Right cardiac atrium (tissue), 5 donors: ENCODE measurements around the gene ZFYVE28. TPM values are rescaled to one million over a fixed set of nuclear protein-coding genes. Genes with fewer than 3 reads are reported as not detected.

Source experiments
- ATAC-seq, 2 donors: fragments of 200-7000 bp; cut with Tn5 transposase; one replicate each; pipeline versions ENCODE4 v1.8.0 to v1.9.1; 2020; ENCODE audit warnings: moderate library complexity in 2 of 2, mild to moderate bottlenecking in 1 of 2
- DNase-seq, 3 donors: peaks; one replicate each; pipeline ENCODE4 v3.0.0-alpha.2; 2020
- H3K27ac ChIP-seq: one replicate; pipeline ENCODE4 v1.5.1; 2013; ENCODE audit warnings: mild to moderate bottlenecking, low read length, control low read depth, moderate library complexity
- H3K27me3 ChIP-seq: one replicate; pipeline ENCODE4 v1.6.1; 2013; ENCODE audit not compliant: control insufficient read depth, insufficient read depth
- H3K4me1 ChIP-seq: one replicate; pipeline ENCODE4 v1.6.1; 2013; ENCODE audit warnings: low read length; ENCODE audit not compliant: control insufficient read depth, insufficient read depth
- H3K4me3 ChIP-seq: one replicate; pipeline ENCODE4 v1.5.1; 2013; ENCODE audit warnings: low read length, control low read depth
- H3K9me3 ChIP-seq: one replicate; pipeline ENCODE4 v1.6.1; 2013; ENCODE audit warnings: low read length; ENCODE audit not compliant: control insufficient read depth
- WGBS: extraction: QIAGEN DNeasy Blood & Tissue Kit; methylation state at CpG from one replicate; pipeline ENCODE4 v1.1.7; 2013; 5-methylcytosine and 5-hydroxymethylcytosine counted together
- intact Hi-C, 4 donors: fragments of 100-400 bp; cut with DNase I; formaldehyde crosslinking; loops; one replicate each; pipeline versions ENCODE4 v1.11.0 to v1.14.0; 2022 to 2023
- polyA plus RNA-seq: library from polyadenylated mRNA; stranded (reverse); fragments of 200-250 nt; gene quantifications from one replicate; pipeline ENCODE4 v1.2.3, GENCODE V29; 2013
- total RNA-seq, 4 donors: library from RNA; stranded (reverse); fragmentation: NEBNext Ultra II Directional; extraction: Animal tissue kit (Norgen Biotek cat#: 25700); gene quantifications; one replicate each; pipeline ENCODE4 v1.2.1, GENCODE V29; 2021
- donor health status: healthy with polysubstance abuse.
- donor health status: DM: no; HTN: yes; CAD: no.
- donor health status: DM: no; HTN: no; CAD: no.
- donor health status: DM: no; HTN: yes; CAD: no; lungs with severe emphysema.
- donor health status: DM: yes; HTN: yes; CAD: no.

ZFYVE28 gene
- total and polyA plus RNA-seq, 5 donors, result 3.5 to 5.9 (median 5.1) TPM

GRCh38 chr4:2268357-2269205 is 149.9 kb downstream of the ZFYVE28 start:
- no peak overlapping the region for H3K4me3 ChIP-seq

GRCh38 chr4:2267841-2268240 is 150.6 kb downstream of the ZFYVE28 start:
- WGBS, result 87% methylated on average over 12 of the region's 12 CpGs
- Histone ChIP-seq H3K27me3 (no peaks in the 10 kb centered on the region), H3K4me3 (no peak overlapping the region), H3K4me1 (peaks cover 2% of the 10 kb centered on the region), H3K9me3 (no peaks in the 10 kb centered on the region), H3K27ac (no peak overlapping the region)
- DNase-seq, result peak in 1 of 3 donors; percentile 45
- intact Hi-C loops, result no loop called here
- no peak for ATAC-seq

More at GRCh38 chr4:2268357-2269205, 149.9 kb downstream of the ZFYVE28 start:
- no peak overlapping the region for H3K27ac ChIP-seq
- H3K27me3 ChIP-seq, result no peaks in the 10 kb centered on the region
- peaks cover 2% of the 10 kb centered on the region for H3K4me1 ChIP-seq
- ATAC-seq (no peak), DNase-seq (peak in 2 of 3 donors; percentile 11 to 52)
- intact Hi-C loops, result no loop called here
- WGBS, result 80% methylated on average over 22 of the region's 22 CpGs
- H3K9me3 ChIP-seq, result no peaks in the 10 kb centered on the region

GRCh38 chr4:2267320-2267811 is 151.1 kb downstream of the ZFYVE28 start:
- peak in 1 of 3 donors; percentile 51 for DNase-seq
- H3K27ac ChIP-seq, result no peak overlapping the region

GRCh38 chr4:2266821-2267220 is 151.6 kb downstream of the ZFYVE28 start:
- WGBS, result 90% methylated on average over 5 of the region's 5 CpGs
- no peak overlapping the region for H3K27ac ChIP-seq
- intact Hi-C loops, result no loop called here

More at GRCh38 chr4:2267320-2267811, 151.1 kb downstream of the ZFYVE28 start:
- no peaks in the 10 kb centered on the region for H3K9me3 ChIP-seq
- WGBS, result 83% methylated on average over 18 of the region's 18 CpGs
- H3K4me1 ChIP-seq, result peaks cover 2% of the 10 kb centered on the region
- no peak for ATAC-seq
- H3K27me3 ChIP-seq, result no peaks in the 10 kb centered on the region
- intact Hi-C loops, result no loop called here
- no peak overlapping the region for H3K4me3 ChIP-seq

GRCh38 chr4:2266181-2266580 is 152.3 kb downstream of the ZFYVE28 start:
- intact Hi-C loops, result no loop called here
- Histone ChIP-seq H3K9me3 (no peaks in the 10 kb centered on the region), H3K27me3 (no peaks in the 10 kb centered on the region), H3K27ac (peak overlapping the region; percentile 18), H3K4me3 (no peak overlapping the region), H3K4me1 (peaks cover 2% of the 10 kb centered on the region)
- WGBS, result 18% methylated on average over 8 of the region's 8 CpGs
- DNase-seq, result peak; percentile 80 to 93 (median 91)
- peak; percentile 13 to 47 for ATAC-seq

More at GRCh38 chr4:2266821-2267220, 151.6 kb downstream of the ZFYVE28 start:
- Histone ChIP-seq H3K9me3 (no peaks in the 10 kb centered on the region), H3K27me3 (no peaks in the 10 kb centered on the region), H3K4me1 (peaks cover 2% of the 10 kb centered on the region), H3K4me3 (no peak overlapping the region)
- ATAC-seq (no peak), DNase-seq (peak in 1 of 3 donors; percentile 25)

GRCh38 chr4:2265113-2266110 is 153.0 kb downstream of the ZFYVE28 start:
- Histone ChIP-seq H3K27me3 (no peaks in the 10 kb centered on the region), H3K27ac (peak overlapping the region; percentile 18), H3K4me3 (no peak overlapping the region), H3K9me3 (no peaks in the 10 kb centered on the region), H3K4me1 (peaks cover 2% of the 10 kb centered on the region)
- DNase-seq (peak; percentile 13 to 61 (median 51)), ATAC-seq (no peak)
- WGBS, result 80% methylated on average over 19 of the region's 19 CpGs
- intact Hi-C loops, result no loop called here

- Histone ChIP-seq H3K27me3 (no peaks in the 10 kb centered on the region), H3K9me3 (no peaks in the 10 kb centered on the region), H3K4me3 (no peak overlapping the region), H3K4me1 (peaks cover 9% of the 10 kb centered on the region), H3K27ac (no peak overlapping the region)
- intact Hi-C loops, result loop anchor here in 1 of 4 donors (5.0 kb wide), 1 partner anchor 138 kb away; no protein-coding TSS in a partner anchor
- 86% methylated on average over 6 of the region's 6 CpGs for WGBS
- no peak for ATAC-seq
- DNase-seq, result peak; percentile 19 to 67 (median 54)
Observed at GRCh38 chr4:2264481-2265041, 153.9 kb downstream of the ZFYVE28 start.

- 90% methylated on average over 6 of the region's 6 CpGs for WGBS
- Histone ChIP-seq H3K27me3 (no peaks in the 10 kb centered on the region), H3K4me3 (no peak overlapping the region), H3K4me1 (peaks cover 9% of the 10 kb centered on the region), H3K27ac (no peak overlapping the region), H3K9me3 (no peaks in the 10 kb centered on the region)
- intact Hi-C loops, result loop anchor here in 1 of 4 donors (5.0 kb wide), 1 partner anchor 138 kb away; no protein-coding TSS in a partner anchor
- ATAC-seq, result no peak
- peak; percentile 14 to 58 (median 56) for DNase-seq
Observed at GRCh38 chr4:2263926-2264321, 154.5 kb downstream of the ZFYVE28 start.

GRCh38 chr4:2262944-2263250 is 155.5 kb downstream of the ZFYVE28 start:
- no peaks in the 10 kb centered on the region for H3K27me3 ChIP-seq
- 38% methylated on average over 13 of the region's 13 CpGs for WGBS
- peak overlapping the region; percentile 46 for H3K4me3 ChIP-seq
- DNase-seq, result no peak
- H3K27ac ChIP-seq, result peak overlapping the region; percentile 93
- H3K4me1 ChIP-seq, result peaks cover 12% of the 10 kb centered on the region
- intact Hi-C loops, result loop anchor here in 1 of 4 donors (5.0 kb wide), 1 partner anchor 139 kb away; no protein-coding TSS in a partner anchor
- ATAC-seq, result no peak
- no peaks in the 10 kb centered on the region for H3K9me3 ChIP-seq
